Renal cortical epithelial cell (primary cell): ENCODE data around the gene SULT1B1. TPM values are rescaled to one million over a fixed set of nuclear protein-coding genes. Genes with fewer than 3 reads are reported as not detected.

ENCODE experiments used
- DNase-seq: peaks from one replicate; pipeline ENCODE4 v3.0.0-alpha.2; 2011; ENCODE audit warnings: low read depth
- total RNA-seq: library from RNA; depleted of rRNA; stranded (reverse); fragments of >200 nt; gene quantifications from 2 replicates; pipeline ENCODE4 v1.2.3, GENCODE V29; 2014

The SULT1B1 gene
- total RNA-seq, 1 donor from 2014 or later, result not detected

- DNase-seq, result peak; percentile 73
Observed at GRCh38 chr4:69749771-69750170, 10.6 kb downstream of the SULT1B1 start.

- DNase-seq, result peak; percentile 39
Observed at GRCh38 chr4:69748173-69748572, 12.2 kb downstream of the SULT1B1 start.

- no peak for DNase-seq
Observed at GRCh38 chr4:69744157-69744478, 16.3 kb downstream of the SULT1B1 start.

- DNase-seq, result no peak
Observed at GRCh38 chr4:69743476-69744156, 16.8 kb downstream of the SULT1B1 start.

- DNase-seq, result no peak
Observed at GRCh38 chr4:69742596-69742995, 17.8 kb downstream of the SULT1B1 start.

GRCh38 chr4:69738872-69739271 lies 21.5 kb downstream of the SULT1B1 start:
- DNase-seq, result no peak

GRCh38 chr4:69735119-69735518 lies 25.3 kb downstream of the SULT1B1 start:
- DNase-seq, result no peak

- no peak for DNase-seq
Observed at GRCh38 chr4:69731847-69732246, 28.6 kb downstream of the SULT1B1 start.

GRCh38 chr4:69731241-69731640 lies 29.2 kb downstream of the SULT1B1 start:
- DNase-seq, result no peak

GRCh38 chr4:69730002-69730401 lies 30.4 kb downstream of the SULT1B1 start:
- no peak for DNase-seq

GRCh38 chr4:69727926-69728325 lies 32.5 kb downstream of the SULT1B1 start:
- no peak for DNase-seq

- DNase-seq, result no peak
Observed at GRCh38 chr4:69727426-69727825, 33.0 kb downstream of the SULT1B1 start.

- DNase-seq, result no peak
Observed at GRCh38 chr4:69726971-69727370, 33.4 kb downstream of the SULT1B1 start.

- DNase-seq, result peak; percentile 84
Observed at GRCh38 chr4:69718396-69719271, 41.8 kb downstream of the SULT1B1 start.

GRCh38 chr4:69717778-69718177 lies 42.6 kb downstream of the SULT1B1 start:
- DNase-seq, result peak; percentile 75

- DNase-seq, result no peak
Observed at GRCh38 chr4:69716654-69717053, 43.8 kb downstream of the SULT1B1 start.

GRCh38 chr4:69714086-69714485 lies 46.3 kb downstream of the SULT1B1 start:
- no peak for DNase-seq

- DNase-seq, result peak; percentile 91
Observed at GRCh38 chr4:69713593-69713992, 46.8 kb downstream of the SULT1B1 start.

GRCh38 chr4:69710580-69710979 lies 49.8 kb downstream of the SULT1B1 start:
- DNase-seq, result no peak

- no peak for DNase-seq
Observed at GRCh38 chr4:69708211-69708610, 52.2 kb downstream of the SULT1B1 start.

GRCh38 chr4:69707807-69708206 lies 52.6 kb downstream of the SULT1B1 start:
- DNase-seq, result peak; percentile 44

- no peak for DNase-seq
Observed at GRCh38 chr4:69702201-69702600, 58.2 kb downstream of the SULT1B1 start.

GRCh38 chr4:69701696-69702095 lies 58.7 kb downstream of the SULT1B1 start:
- no peak for DNase-seq
